HG03064 (cell line): ENCODE results near the gene TENM3.

Source experiments
- ATAC-seq: cut with Tn5 transposase; IDR thresholded peaks from one replicate; pipeline ENCODE4 v1.9.1; 2021; ENCODE audit warnings: low read depth; ENCODE audit not compliant: unreplicated experiment

TENM3 gene

GRCh38 chr4:182748283-182748682 lies 505.1 kb downstream of the TENM3 start:
- ATAC-seq: no peak

DNA sequence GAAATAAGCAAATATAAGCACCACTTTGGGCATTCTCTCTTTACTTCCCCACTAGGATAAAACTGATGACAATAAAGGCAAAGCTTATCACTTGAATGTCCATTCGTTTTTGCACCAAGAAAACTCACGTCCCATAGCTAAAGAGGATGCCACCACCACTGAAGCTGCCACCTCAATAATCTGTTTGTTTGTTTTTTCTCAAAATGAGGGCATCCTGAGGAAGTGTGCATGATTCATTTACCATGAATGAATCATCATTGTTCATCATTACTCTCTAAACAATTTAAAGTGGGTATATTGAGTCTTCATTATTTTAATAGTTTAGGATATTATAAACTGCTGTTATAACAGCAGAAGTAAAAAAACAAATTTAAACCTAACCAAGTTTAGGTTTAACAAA lies 505.7 kb downstream of the TENM3 start:
- ATAC-seq: no peak

DNA sequence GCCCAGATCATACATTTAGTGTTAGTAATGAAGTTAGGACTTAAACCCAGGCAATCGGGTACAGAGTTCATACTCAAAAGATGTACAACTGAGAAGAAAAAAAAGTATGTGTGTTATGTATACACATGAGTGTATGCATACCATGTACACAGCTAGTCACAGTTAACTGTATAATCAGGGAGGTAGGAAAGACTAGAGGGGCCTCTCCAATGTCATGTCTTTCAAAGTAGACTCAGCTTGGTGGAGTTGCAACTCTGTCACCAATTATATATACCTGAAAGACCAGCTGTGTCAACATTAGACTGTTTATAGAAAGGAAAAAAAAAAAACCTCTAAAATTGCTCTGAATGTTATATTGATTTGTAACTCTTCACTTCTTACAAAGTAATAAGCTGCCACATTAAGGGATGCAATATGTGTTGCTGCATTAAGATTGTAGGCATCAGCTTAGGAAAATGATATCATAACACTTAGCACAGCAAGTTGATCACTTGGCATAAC lies 506.5 kb downstream of the TENM3 start:
- ATAC-seq: no peak

DNA sequence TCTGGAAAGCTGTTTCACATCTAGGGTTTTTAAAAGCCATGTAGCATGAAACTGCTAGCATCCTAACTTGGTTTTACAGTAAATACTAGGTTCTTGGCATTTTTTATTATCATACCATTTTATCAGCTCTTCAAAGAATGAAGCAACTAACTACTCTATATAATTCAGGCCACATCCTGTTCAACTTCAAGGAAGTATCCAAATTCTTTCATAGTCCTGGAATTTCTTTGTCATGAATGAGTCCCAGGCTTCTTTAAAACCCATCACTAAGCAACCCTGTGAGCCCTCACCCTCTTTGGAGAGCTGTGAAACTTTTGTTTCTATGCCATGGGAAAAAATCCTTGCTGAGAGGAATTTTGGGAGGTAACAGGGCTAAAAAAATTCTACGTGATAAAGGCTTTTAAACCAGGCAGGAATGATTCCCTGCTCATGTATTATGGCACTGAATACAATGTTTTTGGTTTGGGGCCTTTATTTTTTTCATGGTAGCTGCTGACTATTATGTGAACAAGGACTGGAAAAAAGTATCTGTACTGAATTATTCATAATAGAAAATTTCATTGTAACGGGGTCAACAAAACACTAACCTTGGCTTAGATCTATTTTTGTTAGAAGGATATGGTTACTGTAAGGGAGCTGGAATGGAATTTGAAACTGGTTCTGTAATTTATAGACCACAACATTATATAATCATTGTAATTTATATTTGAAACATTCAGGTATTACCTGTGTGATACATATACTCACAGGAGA lies 509.1 kb downstream of the TENM3 start:
- no peak for ATAC-seq

- ATAC-seq: no peak
These were observed 511.7 kb downstream of the TENM3 start for GRCh38 chr4:182754895-182755294.

GRCh38 chr4:182756161-182756690 lies 513.0 kb downstream of the TENM3 start:
- ATAC-seq: no peak

- no peak for ATAC-seq
These were observed 515.1 kb downstream of the TENM3 start for GRCh38 chr4:182758273-182758672.

GRCh38 chr4:182760551-182761043 lies 517.4 kb downstream of the TENM3 start:
- no peak for ATAC-seq

GRCh38 chr4:182764137-182764536 lies 520.9 kb downstream of the TENM3 start:
- no peak for ATAC-seq

DNA sequence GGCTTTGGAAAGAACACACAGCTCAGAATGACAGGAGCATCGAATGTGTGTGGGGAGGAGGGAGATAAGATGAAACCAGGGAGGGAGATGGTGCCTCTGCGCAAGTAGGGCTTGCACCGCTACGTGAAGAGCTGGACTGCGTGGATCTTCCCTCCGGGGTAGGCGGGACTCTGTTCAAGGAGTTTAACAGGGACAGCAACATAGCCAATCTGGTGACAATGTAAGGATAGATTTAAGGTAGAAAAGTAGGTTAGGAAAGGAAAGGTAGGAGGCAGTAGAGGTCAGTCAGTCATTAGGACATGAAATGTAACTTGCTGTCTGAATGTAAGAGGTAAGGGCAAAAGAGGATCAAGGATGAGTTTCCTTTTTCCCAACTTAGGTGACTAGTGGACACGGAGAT lies 521.4 kb downstream of the TENM3 start:
- no peak for ATAC-seq

- no peak for ATAC-seq
These were observed 523.0 kb downstream of the TENM3 start for GRCh38 chr4:182765987-182766856.

DNA sequence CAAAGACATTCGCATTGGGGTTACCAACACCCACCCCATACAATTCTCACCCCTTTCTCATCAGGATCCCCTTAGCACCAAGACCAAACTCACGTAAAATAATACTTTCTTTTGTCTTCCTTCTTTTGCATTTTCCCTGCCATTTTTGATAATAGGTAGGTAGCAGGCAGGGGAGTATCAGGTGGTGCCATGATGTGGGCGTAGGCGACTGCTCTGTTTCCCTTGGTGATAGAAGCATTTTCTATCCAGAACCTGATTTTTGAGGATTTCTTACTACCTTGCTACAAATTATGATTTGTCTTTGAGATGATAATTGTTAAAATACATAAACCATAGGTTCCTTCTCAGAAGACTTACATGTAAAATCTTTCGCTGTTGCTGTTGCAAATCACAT lies 523.7 kb downstream of the TENM3 start:
- ATAC-seq: no peak

DNA sequence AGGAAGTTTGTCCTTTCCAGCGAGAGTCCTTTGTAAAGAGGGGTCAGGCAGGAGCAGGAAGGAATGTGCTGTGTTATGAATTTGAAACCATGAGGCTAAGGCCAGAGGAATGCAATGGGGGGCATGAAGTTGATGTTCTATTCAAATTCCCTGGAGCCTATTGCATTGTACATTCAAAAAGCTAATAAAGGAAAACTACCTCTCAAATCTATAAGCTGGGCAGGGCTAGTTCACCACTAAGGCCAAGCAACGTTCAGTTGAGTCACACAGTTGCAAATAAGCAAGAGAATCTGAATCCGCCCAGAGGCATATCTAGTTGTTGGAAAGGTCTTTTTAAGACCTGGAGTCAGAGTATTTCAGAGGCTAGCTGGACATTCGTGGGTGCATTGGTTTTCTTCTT lies 525.6 kb downstream of the TENM3 start:
- ATAC-seq: no peak

DNA sequence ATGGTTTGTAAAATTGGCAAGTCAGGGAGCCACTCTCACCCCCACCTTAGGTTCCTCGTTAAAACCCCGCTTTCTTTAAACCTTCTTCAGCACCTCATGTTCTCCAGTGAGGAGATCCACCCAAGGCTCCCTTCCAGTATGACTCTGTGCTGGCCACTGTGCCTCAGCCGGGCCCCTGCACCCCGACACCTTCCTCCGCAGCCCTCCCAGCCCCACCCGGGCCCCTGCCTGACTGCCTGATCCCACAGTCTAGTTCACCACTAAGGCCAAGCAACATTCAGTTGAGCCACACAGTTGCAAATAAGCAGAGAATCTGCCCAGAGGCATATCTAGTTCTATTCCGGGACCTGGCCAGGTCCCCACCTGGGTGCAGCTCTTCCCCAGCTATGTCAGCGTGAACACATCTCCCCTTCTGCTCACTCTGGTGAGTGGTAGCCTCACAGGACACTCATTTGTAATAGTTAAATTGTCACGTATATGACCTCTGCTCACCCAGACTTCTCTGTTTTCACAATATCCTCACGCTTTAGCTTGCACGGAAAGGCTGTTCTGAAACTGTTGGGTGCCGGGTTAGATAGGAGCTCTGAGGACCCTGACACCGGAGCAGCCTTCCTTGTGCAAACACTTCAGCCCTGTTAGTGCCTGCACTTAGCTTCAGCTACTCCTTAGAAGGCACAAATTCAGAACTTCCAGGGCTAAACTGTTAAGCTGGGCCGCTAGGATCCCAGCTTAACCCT lies 527.2 kb downstream of the TENM3 start:
- no peak for ATAC-seq

- no peak for ATAC-seq
These were observed 527.9 kb downstream of the TENM3 start for GRCh38 chr4:182770996-182771514.

GRCh38 chr4:182775075-182775474 lies 531.9 kb downstream of the TENM3 start:
- ATAC-seq: no peak

DNA sequence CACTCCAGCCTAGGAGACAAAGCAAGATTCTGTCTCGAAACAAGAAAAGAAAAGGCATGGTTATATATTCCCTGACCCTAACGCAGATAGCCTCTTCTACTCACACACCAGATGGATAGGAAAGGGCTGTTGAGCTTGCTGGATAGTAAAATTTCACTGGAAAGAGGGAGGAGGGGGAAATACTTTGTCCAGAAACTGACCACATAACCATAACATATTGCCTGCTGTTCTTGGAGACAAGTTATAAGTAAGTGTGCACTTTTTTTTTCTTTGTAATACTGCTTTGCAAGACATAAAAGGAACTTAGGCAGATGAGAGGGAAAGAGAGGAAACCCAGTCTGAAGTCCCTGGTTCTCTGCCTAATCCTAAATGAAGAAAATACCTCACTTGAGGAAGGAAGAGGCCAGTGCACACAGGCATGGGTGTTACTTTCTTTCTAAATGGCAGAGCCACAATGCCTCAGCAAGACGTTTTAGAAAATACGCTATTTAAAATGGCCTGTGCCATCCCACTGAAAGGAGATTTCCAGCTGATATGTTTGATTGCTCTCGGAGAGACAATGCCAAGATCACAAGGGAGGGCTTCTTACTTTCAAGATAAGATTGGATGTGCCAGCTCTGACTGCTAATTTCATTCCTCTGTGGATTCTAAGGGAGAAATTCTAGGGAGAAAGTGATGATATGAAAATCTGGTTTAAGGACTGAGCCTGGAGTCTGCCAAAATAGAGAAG lies 533.3 kb downstream of the TENM3 start:
- ATAC-seq: no peak

DNA sequence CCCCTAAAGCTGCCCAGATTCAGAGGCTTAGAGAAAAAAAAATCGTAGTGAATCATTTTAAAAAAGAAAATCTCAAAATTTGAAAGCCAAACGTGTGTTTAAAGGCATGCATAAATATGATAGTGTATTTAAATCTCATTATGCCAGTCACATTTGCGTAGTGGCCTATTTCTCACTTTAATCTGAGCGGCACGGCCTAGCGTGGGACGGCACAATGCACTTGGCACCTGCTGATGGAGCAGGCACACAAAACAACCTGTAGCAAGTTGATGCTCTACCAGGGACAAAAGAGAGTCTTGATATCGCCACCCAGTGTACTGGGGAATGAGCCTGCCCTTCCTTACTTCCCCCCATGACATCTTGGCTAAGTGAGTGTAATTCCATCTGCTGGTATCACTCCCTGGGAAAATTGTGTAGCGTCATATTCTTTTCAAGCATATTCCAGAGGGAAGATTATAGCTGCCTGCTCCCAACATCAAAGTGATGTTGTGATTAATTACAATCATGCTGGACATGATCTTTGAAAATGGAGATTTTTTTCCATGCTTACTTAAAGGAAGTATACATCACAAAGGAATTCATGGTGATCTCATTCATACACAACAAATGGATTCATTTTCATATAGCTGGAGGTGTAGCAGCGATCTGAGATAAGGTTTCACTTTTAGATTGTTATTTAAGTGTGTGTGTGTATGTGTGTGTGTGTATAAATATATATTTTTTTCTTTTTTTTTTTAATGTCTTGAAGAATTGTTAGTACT lies 535.2 kb downstream of the TENM3 start:
- ATAC-seq: no peak

GRCh38 chr4:182786991-182787390 lies 543.8 kb downstream of the TENM3 start:
- no peak for ATAC-seq
